IgD-negative memory B cell (primary cell): Measurements from ENCODE around the gene MNX1. TPM values are rescaled to one million over a fixed set of nuclear protein-coding genes. Genes with fewer than 3 reads are reported as not detected.

Source experiments
- H3K27ac Mint-ChIP-seq, 3 donors: one replicate each; pipeline ENCODE4 v1.8.0; 2020 to 2022; ENCODE audit warnings: mild to moderate bottlenecking in 3 of 3, mixed read lengths in 3 of 3, moderate library complexity in 1 of 3
- H3K27me3 Mint-ChIP-seq: one replicate; pipeline ENCODE4 v1.8.0; 2021; ENCODE audit warnings: mixed read lengths
- H3K36me3 Mint-ChIP-seq: one replicate; pipeline ENCODE4 v1.8.0; 2020; ENCODE audit warnings: mild to moderate bottlenecking, mixed read lengths
- H3K4me1 Mint-ChIP-seq, 3 donors: one replicate each; pipeline ENCODE4 v1.8.0; 2020 to 2022; ENCODE audit warnings: mixed read lengths in 3 of 3, mild to moderate bottlenecking in 1 of 3
- H3K4me3 Mint-ChIP-seq, 4 donors: one replicate each; pipeline ENCODE4 v1.8.0; 2020 to 2022; ENCODE audit warnings: mild to moderate bottlenecking in 4 of 4, mixed read lengths in 4 of 4, moderate library complexity in 3 of 4
- H3K9me3 Mint-ChIP-seq, 3 donors: one replicate each; pipeline ENCODE4 v1.8.0; 2020 to 2021; ENCODE audit warnings: mixed read lengths in 3 of 3, mild to moderate bottlenecking in 1 of 3
- polyA plus RNA-seq: library from polyadenylated mRNA; unstranded; fragments of 300-500 nt; fragmentation: Illumina TruSeq; gene quantifications from one replicate; pipeline ENCODE4 v1.2.3, GENCODE V29; 2021

MNX1 gene
- polyA plus RNA-seq, 1 donor from 2014 or later: not detected

DNA sequence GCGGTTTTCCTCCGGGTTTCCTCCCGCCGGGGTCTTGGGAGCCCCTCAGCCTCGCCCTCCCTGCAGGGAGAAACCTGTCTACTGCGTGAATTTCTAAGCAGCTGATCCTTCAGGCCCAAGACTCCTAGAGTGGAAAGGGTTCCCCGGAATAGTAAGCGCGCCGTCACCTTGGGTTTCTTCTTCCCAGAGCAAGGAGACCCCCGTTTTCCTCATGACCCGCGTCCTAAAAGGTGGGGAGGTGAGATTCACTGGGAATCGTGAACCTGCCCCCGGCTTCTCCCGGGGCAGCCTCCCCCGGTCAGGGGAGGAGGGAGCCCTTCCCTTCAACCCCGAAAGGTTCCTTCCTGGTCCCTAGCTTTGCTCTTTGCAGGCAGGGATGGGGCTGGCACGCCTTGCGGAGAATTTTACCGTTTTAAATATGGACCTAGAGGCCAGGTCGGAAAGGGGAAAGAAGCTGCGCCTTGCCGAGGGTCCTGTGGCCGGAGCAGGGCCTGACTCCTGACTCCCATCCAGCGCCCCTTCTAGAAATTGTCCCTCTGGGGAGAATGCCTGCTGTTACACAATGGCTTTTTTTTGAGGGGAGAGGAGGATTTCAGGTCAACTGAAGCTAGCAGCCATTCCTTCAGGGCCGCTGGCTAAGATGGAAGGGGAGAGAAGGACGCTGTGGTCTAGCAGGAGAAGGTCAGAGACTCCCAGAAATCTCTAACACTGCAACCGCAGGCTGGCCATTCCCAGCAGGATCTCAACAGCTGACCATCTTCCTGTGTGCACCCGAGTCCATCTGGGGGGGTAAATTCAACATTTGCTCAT lies 11.6 kb upstream of the MNX1 start:
- peaks cover 0 to 4% (median 0%) of the 10 kb centered on the region in 3 donors for H3K9me3 Mint-ChIP-seq
- peak overlapping the region in 2 of 4 donors; percentile 32 to 43 for H3K4me3 Mint-ChIP-seq
- peak overlapping the region; percentile 22 to 76 (median 56) for H3K27ac Mint-ChIP-seq
- H3K4me1 Mint-ChIP-seq: peaks cover 4 to 8% (median 6%) of the 10 kb centered on the region in 3 donors
- H3K27me3 Mint-ChIP-seq: peaks cover 52% of the 10 kb centered on the region
- no peaks in the 10 kb centered on the region for H3K36me3 Mint-ChIP-seq

- no peaks in the 10 kb centered on the region for H3K36me3 Mint-ChIP-seq
- peaks cover 54% of the 10 kb centered on the region for H3K27me3 Mint-ChIP-seq
- peaks cover 0 to 4% (median 0%) of the 10 kb centered on the region in 3 donors for H3K9me3 Mint-ChIP-seq
- H3K27ac Mint-ChIP-seq: no peak overlapping the region
- H3K4me1 Mint-ChIP-seq: peaks cover 7 to 11% (median 8%) of the 10 kb centered on the region in 3 donors
- no peak overlapping the region for H3K4me3 Mint-ChIP-seq
These were observed 10.8 kb upstream of the MNX1 start for GRCh38 chr7:157021071-157021870.

DNA sequence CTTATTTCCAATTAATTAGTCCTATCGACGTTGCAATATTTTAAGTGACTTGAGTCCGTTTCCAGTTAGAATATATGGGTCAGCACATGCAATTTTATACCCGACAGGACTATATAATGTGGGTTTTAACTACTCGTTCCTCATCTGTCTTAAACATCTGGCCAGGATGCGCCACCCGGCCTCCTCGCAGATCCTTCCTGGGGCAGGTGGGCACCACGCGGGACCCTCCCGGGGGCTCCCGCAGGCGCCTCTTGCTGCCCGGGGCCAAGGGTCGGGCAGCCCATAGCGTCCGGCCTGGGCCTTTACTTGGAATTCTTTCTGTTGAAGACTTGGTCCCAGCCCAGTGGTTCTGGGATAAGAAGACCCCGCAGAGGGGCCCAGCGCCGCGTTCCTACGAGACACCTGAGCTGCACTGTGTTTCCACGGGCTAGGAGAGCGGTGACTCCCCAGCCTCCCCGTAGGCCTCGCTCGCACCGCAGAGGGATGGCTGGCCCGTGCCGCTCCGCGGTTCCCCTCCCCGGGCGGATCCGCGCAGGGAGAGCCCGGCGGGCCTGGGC lies 10.1 kb upstream of the MNX1 start:
- Mint-ChIP-seq H3K4me1 (peaks cover 9 to 13% (median 11%) of the 10 kb centered on the region in 3 donors), H3K36me3 (no peaks in the 10 kb centered on the region), H3K27me3 (peaks cover 61% of the 10 kb centered on the region), H3K4me3 (peak overlapping the region in 1 of 4 donors; percentile 27), H3K27ac (peak overlapping the region in 1 of 3 donors; percentile 73), H3K9me3 (peaks cover 0 to 4% (median 0%) of the 10 kb centered on the region in 3 donors)

DNA sequence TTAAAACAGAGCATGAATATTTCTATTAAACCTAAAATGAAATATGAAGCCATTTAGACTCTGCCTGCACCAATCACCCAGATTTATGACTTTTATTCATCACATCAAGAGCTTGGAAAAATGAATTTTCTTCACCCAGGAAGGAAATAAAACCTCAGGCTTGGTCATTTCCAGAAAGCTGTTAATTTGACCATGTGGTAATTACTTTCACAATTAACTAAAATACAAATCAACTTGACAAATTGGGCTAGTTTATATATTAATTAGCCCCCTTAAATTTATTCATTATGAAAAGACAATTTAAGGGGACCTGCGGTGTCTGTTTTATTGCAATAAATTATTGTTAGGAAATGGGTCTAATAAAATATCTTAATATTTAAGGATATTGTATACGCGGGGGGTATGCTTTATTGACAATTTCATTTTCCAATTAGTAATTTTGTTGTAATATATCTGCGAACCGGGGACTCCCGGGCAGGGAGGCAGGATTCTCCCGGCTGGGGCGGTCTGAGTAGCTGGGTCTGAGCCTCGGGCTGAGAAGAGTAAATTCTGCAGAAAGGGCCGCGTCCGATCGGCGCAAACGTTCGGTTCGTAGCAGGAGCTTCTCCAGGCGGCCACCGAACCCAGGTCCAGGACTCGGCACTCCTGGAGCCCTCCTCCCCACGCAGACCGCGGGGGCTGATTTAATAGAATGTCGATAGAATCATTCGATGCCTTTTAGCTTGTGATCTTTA lies 9.4 kb upstream of the MNX1 start:
- H3K4me1 Mint-ChIP-seq: peaks cover 9 to 13% (median 11%) of the 10 kb centered on the region in 3 donors
- H3K27ac Mint-ChIP-seq: peak overlapping the region in 2 of 3 donors; percentile 39 to 73
- peak overlapping the region in 1 of 4 donors; percentile 27 for H3K4me3 Mint-ChIP-seq
- peaks cover 62% of the 10 kb centered on the region for H3K27me3 Mint-ChIP-seq
- H3K9me3 Mint-ChIP-seq: no peaks in the 10 kb centered on the region
- no peaks in the 10 kb centered on the region for H3K36me3 Mint-ChIP-seq

DNA sequence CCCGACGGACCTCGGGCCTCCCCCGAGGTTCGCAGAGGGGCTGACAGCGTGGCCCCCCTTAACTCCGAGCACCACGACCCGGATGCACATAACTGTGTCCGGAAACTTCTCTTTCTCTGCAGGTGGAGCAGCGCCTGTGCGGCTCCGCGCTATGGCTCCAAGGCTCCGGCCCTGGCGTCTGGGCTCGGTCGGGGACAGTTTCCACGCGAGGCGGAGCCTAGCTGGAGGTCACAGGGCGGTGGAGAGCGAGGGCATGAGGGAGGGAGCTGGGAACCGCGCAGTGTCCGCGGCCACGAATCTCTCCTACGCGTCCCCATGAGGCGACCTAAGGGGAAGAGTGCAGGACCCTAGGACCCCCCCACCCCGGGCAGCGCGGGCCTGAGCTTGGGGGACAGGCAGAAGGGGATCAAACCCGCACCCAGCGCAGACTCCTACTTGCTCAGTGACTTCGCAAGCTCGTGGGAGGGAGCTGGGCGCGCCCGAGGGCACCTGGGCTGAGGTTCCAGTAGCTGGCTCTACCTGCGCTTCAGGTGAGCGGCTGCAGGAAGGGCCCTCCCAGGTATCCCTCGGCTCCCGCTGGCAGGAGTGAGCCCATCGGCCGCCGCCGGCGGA lies 8.6 kb upstream of the MNX1 start:
- Mint-ChIP-seq H3K4me3 (peak overlapping the region in 2 of 4 donors; percentile 61 to 75), H3K4me1 (peaks cover 9 to 13% (median 12%) of the 10 kb centered on the region in 3 donors), H3K27ac (peak overlapping the region in 2 of 3 donors; percentile 23 to 83), H3K36me3 (no peaks in the 10 kb centered on the region), H3K9me3 (no peaks in the 10 kb centered on the region), H3K27me3 (peaks cover 63% of the 10 kb centered on the region)

- Mint-ChIP-seq H3K4me1 (peaks cover 9 to 13% (median 12%) of the 10 kb centered on the region in 3 donors), H3K4me3 (peak overlapping the region in 2 of 4 donors; percentile 61 to 74), H3K36me3 (no peaks in the 10 kb centered on the region), H3K27ac (peak overlapping the region in 2 of 3 donors; percentile 67 to 83), H3K9me3 (no peaks in the 10 kb centered on the region), H3K27me3 (peaks cover 63% of the 10 kb centered on the region)
These were observed 8.0 kb upstream of the MNX1 start for GRCh38 chr7:157018328-157018996.

DNA sequence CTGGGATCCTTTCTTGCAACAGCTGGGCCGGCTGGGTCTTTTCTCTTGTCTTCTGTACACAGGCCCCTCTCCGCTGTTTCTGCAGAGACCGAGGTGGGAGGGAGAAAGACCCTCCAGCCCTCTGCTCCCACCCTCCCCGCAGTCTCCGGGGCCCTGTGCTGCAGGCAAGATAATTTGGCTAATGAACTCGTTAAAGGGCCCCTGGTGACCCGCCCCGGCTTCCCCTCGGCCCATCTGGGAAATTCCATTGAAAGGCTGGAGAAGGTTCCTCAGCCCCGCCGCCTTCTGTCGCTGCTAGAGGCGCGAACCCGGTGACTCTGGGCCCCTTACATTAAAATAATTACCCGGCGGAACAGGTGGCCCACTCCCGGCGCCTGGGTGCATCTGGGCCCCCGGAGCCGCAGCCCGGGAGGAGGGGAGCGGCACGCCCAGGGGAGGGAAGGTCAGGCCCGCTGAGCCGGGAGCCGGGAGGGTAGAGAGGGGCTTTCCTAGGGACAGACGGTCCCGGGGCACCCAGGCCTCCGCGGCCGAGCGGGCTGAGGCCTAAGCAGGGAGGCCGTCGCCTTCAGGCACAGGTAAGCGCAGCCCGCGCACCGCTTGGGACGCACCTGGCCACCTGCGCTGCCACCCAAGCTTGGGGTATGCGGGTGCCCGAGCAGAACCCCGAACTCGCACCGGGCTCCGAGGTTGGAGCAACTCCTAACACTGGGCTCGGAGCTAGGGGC lies 7.3 kb upstream of the MNX1 start:
- no peaks in the 10 kb centered on the region for H3K9me3 Mint-ChIP-seq
- peaks cover 9 to 13% (median 11%) of the 10 kb centered on the region in 3 donors for H3K4me1 Mint-ChIP-seq
- peak overlapping the region in 2 of 3 donors; percentile 80 to 81 for H3K27ac Mint-ChIP-seq
- peaks cover 62% of the 10 kb centered on the region for H3K27me3 Mint-ChIP-seq
- H3K36me3 Mint-ChIP-seq: no peaks in the 10 kb centered on the region
- no peak overlapping the region for H3K4me3 Mint-ChIP-seq

DNA sequence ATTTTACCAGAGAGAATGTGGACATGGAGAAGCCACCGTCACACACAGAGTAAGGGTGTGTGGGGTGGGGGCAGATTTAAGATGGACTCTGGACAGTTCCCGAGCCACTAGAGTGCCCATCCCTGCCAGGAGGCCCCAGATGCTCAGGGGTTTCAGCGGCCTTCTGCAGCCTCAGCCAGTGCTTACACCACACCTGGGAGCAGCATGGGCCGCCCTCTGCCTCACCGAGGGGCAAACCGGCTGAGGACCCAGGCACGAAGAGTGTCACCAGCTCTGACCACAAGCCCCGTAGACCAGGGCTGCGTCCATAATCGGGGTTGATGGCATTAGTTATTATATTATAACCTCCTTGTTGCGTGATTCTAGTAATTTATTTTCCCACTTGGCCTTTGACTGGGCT lies 6.7 kb upstream of the MNX1 start:
- Mint-ChIP-seq H3K9me3 (no peaks in the 10 kb centered on the region), H3K36me3 (no peaks in the 10 kb centered on the region), H3K4me3 (no peak overlapping the region), H3K4me1 (peaks cover 9 to 13% (median 9%) of the 10 kb centered on the region in 3 donors), H3K27me3 (peaks cover 62% of the 10 kb centered on the region), H3K27ac (peak overlapping the region; percentile 80 to 85 (median 81))

- H3K27ac Mint-ChIP-seq: peak overlapping the region in 1 of 3 donors; percentile 85
- H3K9me3 Mint-ChIP-seq: no peaks in the 10 kb centered on the region
- H3K36me3 Mint-ChIP-seq: no peaks in the 10 kb centered on the region
- H3K27me3 Mint-ChIP-seq: peaks cover 64% of the 10 kb centered on the region
- peaks cover 9 to 14% (median 13%) of the 10 kb centered on the region in 3 donors for H3K4me1 Mint-ChIP-seq
- H3K4me3 Mint-ChIP-seq: peak overlapping the region; percentile 48 to 84 (median 64)
These were observed 6.0 kb upstream of the MNX1 start for GRCh38 chr7:157016352-157017041.

- peaks cover 9 to 16% (median 13%) of the 10 kb centered on the region in 3 donors for H3K4me1 Mint-ChIP-seq
These were observed 5.5 kb upstream of the MNX1 start for GRCh38 chr7:157016024-157016351.

GRCh38 chr7:157014635-157015555 lies 4.4 kb upstream of the MNX1 start:
- Mint-ChIP-seq H3K27ac (no peak overlapping the region), H3K27me3 (peaks cover 68% of the 10 kb centered on the region), H3K9me3 (no peaks in the 10 kb centered on the region), H3K4me1 (peaks cover 8 to 16% (median 9%) of the 10 kb centered on the region in 3 donors), H3K36me3 (no peaks in the 10 kb centered on the region), H3K4me3 (peak overlapping the region in 1 of 4 donors; percentile 53)

More at GRCh38 chr7:157016024-157016351, 5.5 kb upstream of the MNX1 start:
- Mint-ChIP-seq H3K4me3 (peak overlapping the region in 2 of 4 donors; percentile 54 to 84), H3K9me3 (no peaks in the 10 kb centered on the region), H3K36me3 (no peaks in the 10 kb centered on the region), H3K27me3 (peaks cover 68% of the 10 kb centered on the region), H3K27ac (peak overlapping the region in 1 of 3 donors; percentile 85)
